ENCODE data around the gene STPG3. TPM values are rescaled to one million over a fixed set of nuclear protein-coding genes. Genes with fewer than 3 reads are reported as not detected.

Gene STPG3
- not detected in 2 replicates for total RNA-seq

GRCh38 chr9:137251194-137251461 lies at the start of gene STPG3:
TSS of gene STPG3 (plus strand) at chr9:137251286. CDS start at chr9:137251287, 1 bp downstream.

GRCh38 chr9:137205126-137206069 lies 45.7 kb upstream of the STPG3 start, which contains the start of the genes NDOR1 and TMEM203:
TSS of gene NDOR1 (plus strand) at chr9:137205700. CDS start at chr9:137205778, 78 bp downstream.
TSS of gene TMEM203 (minus strand) at chr9:137205648. CDS start at chr9:137205414, 234 bp downstream.

GRCh38 chr9:137222190-137223077 lies 28.7 kb upstream of the STPG3 start, which contains the start of gene RNF208:
TSS of gene RNF208 (minus strand) at chr9:137222240. CDS start at chr9:137221212, 1,028 bp downstream.

GRCh38 chr9:137224830-137225694 lies 26.0 kb upstream of the STPG3 start, which contains the start of gene CYSRT1:
TSS of gene CYSRT1 (plus strand) at chr9:137225174. CDS start at chr9:137225622, 448 bp downstream.

GRCh38 chr9:137227054-137227852 lies 23.8 kb upstream of the STPG3 start, which contains the start of gene RNF224:
TSS of gene RNF224 (plus strand) at chr9:137227502. CDS start at chr9:137228336, 834 bp downstream.

GRCh38 chr9:137230705-137231371 lies 20.2 kb upstream of the STPG3 start, which contains the start of gene SLC34A3:
TSS of gene SLC34A3 (plus strand) at chr9:137230901. CDS start at chr9:137231703, 802 bp downstream.

GRCh38 chr9:137240841-137241489 lies 10.1 kb upstream of the STPG3 start, which contains the start of gene TUBB4B:
TSS of gene TUBB4B (plus strand) at chr9:137241287. CDS start at chr9:137241361, 74 bp downstream.

GRCh38 chr9:137254624-137255447 lies 3.8 kb downstream of the STPG3 start, which contains the start of gene NELFB:
TSS of gene NELFB (plus strand) at chr9:137255327.

GRCh38 chr9:137277329-137278041 lies 26.4 kb downstream of the STPG3 start, which contains the start of gene TOR4A:
TSS of gene TOR4A (plus strand) at chr9:137277726. CDS start at chr9:137278690, 964 bp downstream.

GRCh38 chr9:137302118-137302448 lies 51.0 kb downstream of the STPG3 start, which contains the start of gene NRARP:
TSS of gene NRARP (minus strand) at chr9:137302271. CDS start at chr9:137301928, 343 bp downstream.

Other genes starting within 250 kb of the STPG3 start
- gene ABCA2, start 223.0 kb upstream of the STPG3 start, total RNA-seq = 11.0 and 27.3 TPM in 2 replicates
- not detected in 2 replicates for gene FUT7, start 219.2 kb upstream of the STPG3 start, total RNA-seq
- 29.4 and 39.3 TPM in 2 replicates for gene NPDC1, start 205.1 kb upstream of the STPG3 start, total RNA-seq
- gene ENTPD2, start 197.2 kb upstream of the STPG3 start, total RNA-seq = not detected in 2 replicates
- gene SAPCD2, start 180.7 kb upstream of the STPG3 start, total RNA-seq = 5.5 and 15.9 TPM in 2 replicates
- gene UAP1L1, start 173.8 kb upstream of the STPG3 start, total RNA-seq = 8.7 and 11.6 TPM in 2 replicates
- 54.5 and 71.4 TPM in 2 replicates for gene MAN1B1, start 164.3 kb upstream of the STPG3 start, total RNA-seq
- 76.0 and 87.4 TPM in 2 replicates for gene DPP7, start 136.6 kb upstream of the STPG3 start, total RNA-seq
- under 0.01 and 0.09 TPM in 2 replicates for gene GRIN1, start 112.1 kb upstream of the STPG3 start, total RNA-seq
- not detected in 2 replicates for gene LRRC26, start 81.2 kb upstream of the STPG3 start, total RNA-seq
- gene TMEM210, start 79.2 kb upstream of the STPG3 start, total RNA-seq = not detected in 2 replicates
- 21.3 and 26.8 TPM in 2 replicates for gene ANAPC2, start 62.7 kb upstream of the STPG3 start, total RNA-seq
- gene SSNA1, start 62.6 kb upstream of the STPG3 start, total RNA-seq = 108 and 110 TPM in 2 replicates
- gene TPRN, start 50.5 kb upstream of the STPG3 start, total RNA-seq = 4.4 and 5.6 TPM in 2 replicates
- gene TMEM203, start 45.6 kb upstream of the STPG3 start, total RNA-seq = 22.7 and 26.8 TPM in 2 replicates
- 2.7 and 3.7 TPM in 2 replicates for gene NDOR1, start 45.6 kb upstream of the STPG3 start, total RNA-seq
- 0.09 and 0.19 TPM in 2 replicates for gene RNF208, start 29.0 kb upstream of the STPG3 start, total RNA-seq
- 0.19 and 0.45 TPM in 2 replicates for gene CYSRT1, start 26.1 kb upstream of the STPG3 start, total RNA-seq
- gene RNF224, start 23.8 kb upstream of the STPG3 start, total RNA-seq = under 0.01 TPM in 1 of 2 replicates, not detected in the other
- gene SLC34A3, start 20.4 kb upstream of the STPG3 start, total RNA-seq = not detected in 2 replicates
- gene TUBB4B, start 10.0 kb upstream of the STPG3 start, total RNA-seq = 208 and 307 TPM in 2 replicates
- 63.9 and 65.0 TPM in 2 replicates for gene NELFB, start 4.0 kb downstream of the STPG3 start, total RNA-seq
- gene TOR4A, start 26.4 kb downstream of the STPG3 start, total RNA-seq = 27.3 and 27.6 TPM in 2 replicates
- gene NRARP, start 51.0 kb downstream of the STPG3 start, total RNA-seq = 23.3 and 32.2 TPM in 2 replicates
- 11.7 and 19.9 TPM in 2 replicates for gene EXD3, start 171.9 kb downstream of the STPG3 start, total RNA-seq
- gene NOXA1, start 172.1 kb downstream of the STPG3 start, total RNA-seq = 0.18 and 0.56 TPM in 2 replicates
- under 0.01 TPM in 1 of 2 replicates, not detected in the other for gene ENTPD8, start 190.1 kb downstream of the STPG3 start, total RNA-seq
- gene NSMF, start 208.0 kb downstream of the STPG3 start, total RNA-seq = 16.4 and 23.6 TPM in 2 replicates